ENCODE measurements around the gene SPEG.

SPEG gene

DNA sequence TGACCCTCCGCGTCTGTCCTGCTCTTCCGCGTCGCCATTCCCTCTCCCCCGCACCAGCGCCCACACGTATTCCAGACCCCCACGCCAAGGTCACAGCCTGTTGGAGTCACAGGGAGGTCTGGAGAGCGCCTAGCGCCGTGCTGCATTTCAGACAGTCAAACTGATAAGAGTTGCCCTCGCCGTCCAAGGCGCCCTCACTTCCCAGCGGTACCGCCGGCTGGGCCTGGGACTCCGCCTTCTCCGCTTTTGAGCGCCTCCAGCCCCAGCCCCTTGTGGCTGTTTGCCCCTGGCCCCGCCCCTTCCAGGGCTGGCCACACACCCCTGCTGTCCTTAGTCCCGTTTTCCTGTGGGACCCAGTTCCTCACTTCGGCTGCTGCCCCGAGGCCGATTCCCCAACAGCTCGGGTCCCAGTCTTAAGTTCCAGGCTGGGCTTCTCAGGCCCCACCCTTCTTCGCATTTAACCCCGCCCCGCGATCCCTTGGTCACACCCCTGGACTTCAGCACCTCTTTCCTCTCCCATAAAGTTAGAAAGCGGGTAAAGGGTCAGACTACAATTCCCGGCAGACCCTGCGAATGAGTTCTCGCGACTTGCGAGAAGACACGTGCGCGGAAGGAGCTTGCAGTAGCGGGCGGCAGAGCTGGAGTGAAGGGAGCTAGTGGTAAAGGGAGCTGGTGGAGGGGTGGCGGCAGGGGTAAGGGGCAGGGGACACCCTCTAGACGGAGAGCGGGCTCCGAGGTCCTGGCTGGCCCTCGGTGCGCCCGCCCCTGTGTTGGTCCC is 63.8 kb downstream of the SPEG start, which contains the start of gene GMPPA:
Gene GMPPA (plus strand): TSS at position 612 of the 778 bp plus-strand sequence. CDS start 1,085 bp downstream, outside the sequence.
- DNase-seq = peak; percentile 77 to 86 (median 80)

DNA sequence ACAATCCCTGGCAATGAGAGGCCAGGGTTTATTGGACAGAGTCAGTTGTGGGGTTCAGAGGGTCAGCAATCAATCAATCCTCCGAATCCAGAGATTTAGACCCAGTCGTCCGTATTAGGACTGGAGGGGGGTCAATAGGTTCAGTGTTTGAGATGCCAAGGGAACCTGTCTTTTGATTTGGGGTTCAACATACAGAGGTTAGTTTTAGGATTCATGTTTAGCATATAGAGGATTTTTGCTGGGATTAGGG is 64.3 kb downstream of the SPEG start:
- no peak for DNase-seq

DNA sequence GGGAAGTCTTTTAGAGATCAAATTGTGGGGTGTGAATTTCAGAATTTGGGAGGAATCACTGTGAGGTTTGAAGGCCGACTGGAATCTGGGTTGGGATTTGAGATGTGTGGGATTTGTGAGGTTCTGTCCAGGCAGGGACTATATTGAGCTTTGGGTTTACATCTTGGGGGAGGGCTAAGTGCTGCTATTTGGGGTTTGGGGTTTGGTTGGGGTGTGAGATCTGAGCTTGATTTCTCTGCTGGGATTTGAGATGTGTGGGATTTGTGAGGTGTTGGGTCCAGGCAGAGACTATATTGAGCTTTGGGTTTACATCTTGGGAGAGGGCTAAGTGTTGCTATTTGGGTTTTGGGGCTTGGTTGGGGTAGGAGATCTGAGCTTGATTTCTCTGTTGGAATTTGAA is 64.9 kb downstream of the SPEG start:
- no peak for DNase-seq

DNA sequence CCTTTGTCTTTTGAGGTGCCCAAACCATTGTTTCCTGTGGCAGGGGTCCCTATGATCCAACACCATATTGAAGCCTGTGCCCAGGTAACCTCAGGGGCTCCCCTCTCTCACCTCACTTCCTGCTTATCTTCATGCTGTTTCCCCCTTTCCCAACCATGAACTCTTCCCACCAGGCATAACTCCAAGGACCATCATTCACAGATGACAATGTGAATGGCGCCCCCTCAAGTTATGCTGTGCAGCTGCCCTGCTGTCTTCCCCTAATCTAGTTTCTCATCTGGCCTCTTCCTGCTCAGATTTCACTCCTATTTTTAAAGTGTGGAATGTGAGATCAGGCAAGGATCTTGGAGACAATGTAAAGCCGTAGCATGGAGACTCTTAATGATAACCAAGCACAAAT is 65.5 kb downstream of the SPEG start:
- DNase-seq = no peak

DNA sequence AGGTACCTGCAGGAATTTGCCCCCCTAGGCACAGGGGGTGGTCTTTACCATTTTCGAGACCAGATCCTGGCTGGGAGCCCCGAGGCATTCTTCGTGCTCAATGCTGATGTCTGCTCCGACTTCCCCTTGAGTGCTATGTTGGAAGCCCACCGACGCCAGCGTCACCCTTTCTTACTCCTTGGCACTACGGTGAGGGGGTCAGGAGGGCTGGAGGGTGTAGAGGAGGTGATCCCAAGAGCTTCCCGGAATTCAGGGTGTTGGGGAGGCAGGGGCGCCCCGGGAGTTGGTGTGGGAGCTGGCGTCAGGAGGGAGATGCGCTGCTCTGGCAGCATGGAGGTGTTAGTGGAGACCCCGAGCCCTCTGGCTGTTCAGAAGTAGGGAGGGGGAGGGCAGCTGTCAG is 67.2 kb downstream of the SPEG start:
- no peak for DNase-seq

DNA sequence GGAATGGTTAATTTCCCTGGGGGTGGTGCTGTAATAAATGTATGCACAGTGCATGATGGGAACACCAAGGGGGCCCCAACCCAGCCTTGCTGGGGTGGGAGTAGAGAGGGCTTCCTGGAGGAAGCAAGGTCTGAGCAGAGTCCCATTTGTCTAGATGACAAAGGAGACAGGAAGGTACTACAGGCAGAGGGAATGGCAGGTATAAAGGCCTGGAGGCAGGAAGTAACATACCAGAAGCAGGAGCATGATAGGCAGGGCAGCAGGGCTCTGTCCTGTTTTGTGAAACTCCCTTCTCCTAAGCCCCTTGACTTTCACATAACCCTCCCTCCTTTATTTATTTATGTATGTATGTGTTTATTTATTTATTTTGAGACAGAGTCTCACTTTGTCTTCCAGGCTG is 68.0 kb downstream of the SPEG start:
- no peak for DNase-seq

DNA sequence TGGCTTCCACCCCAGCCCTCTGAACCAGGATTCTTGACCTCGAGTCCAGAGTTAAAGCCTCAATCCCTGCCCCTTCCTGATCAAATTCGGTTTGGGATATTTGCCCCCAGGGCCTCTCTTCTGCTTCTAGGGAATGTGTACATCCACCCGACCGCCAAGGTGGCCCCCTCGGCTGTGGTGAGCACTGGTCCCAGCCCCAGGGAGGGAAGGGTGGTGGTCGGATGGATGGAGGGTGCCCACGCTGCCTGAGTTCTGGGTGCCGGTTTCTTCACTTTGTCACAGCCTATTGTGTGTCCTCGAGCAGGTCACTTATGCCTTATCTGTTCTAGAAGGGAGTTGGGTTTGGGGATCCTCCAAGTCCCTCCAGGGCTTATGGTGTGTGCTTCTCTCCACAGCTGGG is 70.9 kb downstream of the SPEG start:
- DNase-seq = no peak

DNA sequence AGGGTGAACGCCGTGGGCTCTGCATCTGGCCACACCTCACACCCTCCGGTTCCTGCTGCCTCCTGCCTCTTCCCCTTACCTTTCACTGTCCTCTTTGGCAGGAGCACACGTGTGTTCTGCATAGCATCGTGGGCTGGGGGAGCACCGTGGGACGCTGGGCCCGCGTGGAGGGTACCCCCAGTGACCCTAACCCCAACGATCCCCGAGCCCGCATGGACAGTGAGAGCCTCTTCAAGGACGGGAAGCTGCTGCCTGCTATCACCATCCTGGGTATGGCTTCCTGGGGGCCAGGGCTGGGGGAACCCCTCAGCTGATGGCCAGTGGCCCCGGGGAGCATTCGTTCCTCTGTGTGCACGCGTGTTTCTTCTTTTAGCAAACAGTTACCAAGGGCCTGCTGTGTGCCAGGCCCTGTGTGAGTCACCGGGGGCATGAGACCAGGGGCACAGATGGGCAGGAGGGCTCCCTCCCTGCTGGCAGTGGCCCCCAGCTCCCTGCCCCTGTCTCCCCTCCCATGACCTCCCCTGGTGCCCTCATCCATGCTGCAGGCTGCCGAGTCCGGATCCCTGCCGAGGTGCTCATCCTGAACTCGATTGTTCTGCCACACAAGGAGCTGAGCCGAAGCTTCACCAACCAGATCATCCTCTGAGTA is 71.6 kb downstream of the SPEG start:
- DNase-seq = no peak

DNA sequence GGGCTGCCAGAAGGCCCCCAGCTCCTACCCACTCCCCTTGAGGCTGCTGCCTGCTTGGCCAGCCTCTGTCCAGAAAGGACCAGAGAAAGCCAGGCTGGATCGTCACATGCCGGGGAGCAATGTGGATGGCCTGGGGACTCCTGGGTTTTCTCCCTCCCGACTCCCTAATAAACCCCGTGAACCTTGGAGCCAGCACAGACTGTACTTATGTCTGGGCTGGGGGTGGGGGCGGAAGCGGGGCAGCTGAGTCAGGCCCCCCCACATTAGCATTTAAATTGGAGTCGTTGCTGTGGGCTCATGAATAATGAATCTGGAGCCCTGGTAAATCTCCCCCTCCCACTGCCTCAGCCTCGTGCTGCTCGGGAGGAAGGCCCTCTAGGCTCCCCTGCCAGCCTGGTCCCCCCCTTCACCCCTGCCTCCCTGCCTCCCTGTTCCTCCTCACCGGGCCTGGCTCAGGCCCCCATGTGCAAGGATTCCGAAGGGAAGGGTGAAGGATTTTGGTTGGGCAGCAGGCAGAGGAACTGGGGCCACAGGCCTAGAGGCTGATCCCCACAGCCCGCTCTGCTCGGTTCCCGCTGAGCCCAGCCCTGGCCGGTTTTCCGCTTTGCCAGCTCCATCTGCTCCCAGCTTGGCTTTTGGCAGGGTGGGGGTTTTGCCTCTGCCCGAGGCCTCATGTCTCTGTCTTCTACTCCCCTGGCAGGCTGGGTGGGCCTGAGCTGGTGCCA is 72.3 kb downstream of the SPEG start:
- no peak for DNase-seq

DNA sequence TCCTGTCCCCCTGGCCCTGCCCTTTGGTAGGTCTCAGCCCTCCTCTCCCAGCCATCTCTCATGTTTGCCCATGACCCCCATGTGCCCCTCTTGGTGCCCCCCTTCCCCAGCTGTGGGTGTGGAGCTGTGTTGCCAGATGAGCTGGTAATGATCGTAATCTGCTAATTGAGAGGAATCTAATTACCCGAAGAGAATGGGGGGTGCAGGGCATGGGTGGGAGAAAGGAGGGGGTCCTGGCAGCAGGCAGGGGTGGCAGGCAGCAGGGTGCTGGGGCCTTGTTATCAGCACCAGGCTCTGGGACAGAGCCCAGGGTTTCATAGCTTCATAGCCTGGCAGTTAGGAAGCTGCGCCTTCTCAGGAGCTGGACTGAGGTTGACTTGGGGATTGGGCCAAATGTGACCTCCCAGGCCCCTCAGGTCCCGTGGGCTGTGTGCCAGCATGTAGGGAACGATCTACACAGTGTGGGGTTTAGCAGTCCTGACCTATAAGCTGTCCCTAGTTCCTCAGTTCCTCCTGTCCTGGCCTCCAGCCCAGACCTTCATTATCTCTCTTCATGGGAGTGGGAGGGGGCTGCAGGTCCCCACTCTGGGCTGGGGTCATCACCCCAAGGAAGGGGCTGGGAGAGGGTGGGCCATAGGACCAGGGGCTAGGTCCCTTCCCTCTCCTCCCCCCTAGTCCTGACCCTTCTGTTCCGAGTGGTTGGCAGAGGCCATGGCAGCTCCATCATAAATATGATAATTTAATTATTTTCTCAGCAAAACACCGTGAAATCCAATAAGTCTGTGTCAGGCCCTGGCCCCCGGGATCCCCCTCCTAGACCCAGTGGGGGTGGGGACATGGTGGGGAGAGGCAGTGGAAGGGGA is 73.2 kb downstream of the SPEG start:
- no peak for DNase-seq

DNA sequence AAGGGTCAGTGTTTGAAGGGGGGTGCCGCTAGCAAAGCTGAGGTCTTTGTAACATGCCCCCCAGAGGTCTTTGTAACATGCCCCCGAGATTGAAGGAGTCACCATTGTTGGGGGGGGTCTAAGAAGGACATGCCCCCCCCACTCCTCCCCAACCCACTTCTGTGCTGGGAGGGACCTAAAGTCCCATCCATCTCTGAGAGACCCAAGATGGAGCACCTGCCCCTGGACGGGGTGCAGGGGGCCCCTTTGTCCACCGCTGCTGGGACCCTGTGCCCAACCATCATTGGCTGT is 73.7 kb downstream of the SPEG start:
- DNase-seq = no peak

DNA sequence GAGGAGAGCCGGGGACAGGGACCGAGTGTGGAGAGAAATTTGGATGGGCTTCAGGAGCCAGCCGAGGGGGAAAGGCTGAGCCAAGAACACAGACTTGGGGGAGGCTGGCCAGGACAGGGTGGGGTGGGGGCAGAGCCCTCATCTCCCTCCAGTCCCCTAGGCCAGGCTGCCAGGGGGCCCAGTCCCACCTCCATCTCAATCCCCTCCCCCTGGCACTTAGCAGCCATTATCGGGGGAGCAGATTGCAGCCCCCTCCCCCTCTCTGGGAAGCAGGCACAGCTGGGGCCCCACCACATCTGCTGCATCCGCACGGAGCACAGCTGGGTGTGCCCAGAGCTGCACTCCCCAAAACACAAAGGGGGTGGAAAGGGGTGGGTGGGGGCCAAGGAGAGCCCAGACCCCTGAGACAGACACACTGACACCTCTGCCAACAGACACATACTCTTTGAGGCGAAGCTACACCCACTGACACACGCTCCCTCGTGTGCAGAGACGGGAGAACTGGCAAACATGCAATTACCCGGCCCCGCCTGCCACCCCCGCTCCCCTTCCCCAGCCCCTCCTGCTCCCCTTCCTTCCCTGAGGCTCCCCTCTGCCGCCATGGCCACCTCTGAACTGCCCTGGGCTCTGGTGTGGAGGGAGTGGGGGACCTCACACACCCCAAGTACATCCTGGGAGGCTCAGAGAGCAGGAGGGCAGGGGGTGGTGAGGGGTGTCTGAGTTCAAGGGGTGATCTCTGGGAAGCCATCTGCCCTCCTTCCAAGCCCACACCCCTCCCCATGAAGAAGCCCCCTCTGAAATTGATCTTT is 74.5 kb downstream of the SPEG start:
- DNase-seq = no peak

DNA sequence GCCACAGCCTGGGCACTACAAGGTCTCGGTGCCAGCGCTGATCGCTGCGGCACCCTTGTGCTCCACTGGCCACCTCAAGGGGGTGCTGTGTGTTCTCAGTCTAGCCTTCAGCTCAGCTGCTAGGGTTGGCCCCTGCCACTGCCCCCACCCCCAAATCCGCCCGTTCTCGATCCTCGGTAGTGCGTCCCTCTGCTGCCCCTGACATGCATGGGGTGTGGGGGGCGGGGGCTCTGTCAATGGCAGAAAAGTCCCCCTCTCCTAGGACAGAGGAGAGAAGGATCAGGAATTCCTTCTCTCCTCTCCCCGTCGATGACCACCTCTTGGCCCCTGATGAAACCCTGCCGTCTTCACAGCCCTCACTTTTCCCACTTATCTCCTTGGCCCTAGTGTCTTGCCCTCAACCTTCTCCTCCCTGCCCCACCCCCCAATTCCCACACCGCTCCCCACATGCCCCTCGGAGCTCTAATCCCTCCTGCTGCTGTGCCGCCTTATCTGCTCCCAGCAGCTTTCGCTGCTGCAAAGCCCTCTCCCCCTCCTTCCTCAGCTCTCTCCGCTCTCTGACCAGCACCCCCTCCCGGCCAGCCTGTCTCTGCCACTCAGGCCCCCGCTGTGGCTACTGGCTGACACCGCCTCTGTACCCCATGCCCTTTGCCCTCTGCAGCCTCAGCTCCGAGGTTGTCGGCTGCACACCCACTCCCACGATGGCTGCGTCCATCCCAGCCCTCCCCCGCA is 75.3 kb downstream of the SPEG start:
- peak in 2 of 4 experiments; percentile 15 to 32 for DNase-seq

DNA sequence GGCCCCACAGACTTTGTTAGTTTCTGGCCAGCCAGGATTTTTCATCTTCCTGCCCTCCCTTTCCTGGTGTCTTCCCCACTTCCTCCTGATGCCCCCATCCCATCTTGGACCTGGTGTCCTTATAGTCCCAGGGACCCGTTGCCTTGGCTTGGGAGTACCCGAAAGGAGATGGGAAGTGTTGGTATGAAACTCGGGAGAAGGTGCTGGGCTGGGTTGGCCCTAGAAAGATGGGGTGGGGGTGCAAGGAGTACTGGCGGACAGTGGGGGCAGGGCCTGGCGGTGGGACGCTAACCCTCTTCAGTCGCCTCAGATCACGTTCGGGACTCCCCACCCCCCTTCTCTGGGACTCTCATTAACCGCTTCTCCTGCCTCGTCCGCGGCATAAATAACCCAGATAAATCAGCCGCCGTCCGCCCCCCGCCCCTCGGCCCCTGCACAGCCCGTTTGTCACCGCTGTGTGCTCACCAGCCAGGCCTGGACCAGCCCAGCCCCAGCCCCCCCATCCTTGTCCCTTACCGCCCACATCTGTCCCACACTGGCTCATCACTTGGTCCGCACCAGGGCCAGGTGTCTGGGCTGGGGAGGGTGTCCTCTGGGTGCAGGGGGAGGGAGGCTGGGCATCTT is 76.0 kb downstream of the SPEG start:
- DNase-seq = no peak

DNA sequence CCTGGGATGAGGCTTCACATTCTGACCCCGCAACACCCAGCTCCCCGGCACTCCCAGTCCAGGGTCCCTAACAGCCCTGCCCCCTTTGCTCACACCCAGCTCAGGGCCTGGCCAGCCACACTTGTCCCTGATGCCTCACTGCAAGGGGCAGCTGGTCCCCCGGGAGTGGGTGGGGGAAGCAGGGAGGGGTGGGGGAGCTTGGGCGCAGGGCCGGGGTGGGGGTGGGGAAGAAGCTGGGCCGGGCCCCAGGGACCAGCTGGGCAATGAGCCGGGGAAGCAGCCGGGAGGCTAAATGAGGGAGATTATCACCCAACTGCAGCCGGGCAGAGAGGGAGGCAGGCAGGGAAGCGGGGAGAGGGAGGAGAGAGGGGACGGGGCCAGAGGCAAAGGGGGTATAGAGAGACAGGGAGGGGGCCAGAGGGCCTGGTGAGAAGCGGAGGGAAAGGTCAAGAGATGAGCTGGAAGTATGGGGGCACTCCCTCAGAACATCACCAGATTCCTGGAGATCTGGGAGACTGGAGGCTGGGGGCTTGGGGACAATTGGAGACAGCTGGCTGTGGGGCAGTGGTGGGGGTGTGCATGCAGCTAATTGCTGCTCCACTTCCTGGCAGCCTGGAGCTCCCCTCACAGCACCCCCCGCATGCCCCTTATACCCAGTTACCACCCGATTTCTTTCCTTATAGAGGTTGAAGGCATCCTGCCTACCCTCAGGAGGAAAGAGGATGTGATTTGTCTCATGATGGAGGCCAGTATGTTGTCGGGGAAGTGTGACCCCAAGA is 77.1 kb downstream of the SPEG start:
- no peak for DNase-seq

DNA sequence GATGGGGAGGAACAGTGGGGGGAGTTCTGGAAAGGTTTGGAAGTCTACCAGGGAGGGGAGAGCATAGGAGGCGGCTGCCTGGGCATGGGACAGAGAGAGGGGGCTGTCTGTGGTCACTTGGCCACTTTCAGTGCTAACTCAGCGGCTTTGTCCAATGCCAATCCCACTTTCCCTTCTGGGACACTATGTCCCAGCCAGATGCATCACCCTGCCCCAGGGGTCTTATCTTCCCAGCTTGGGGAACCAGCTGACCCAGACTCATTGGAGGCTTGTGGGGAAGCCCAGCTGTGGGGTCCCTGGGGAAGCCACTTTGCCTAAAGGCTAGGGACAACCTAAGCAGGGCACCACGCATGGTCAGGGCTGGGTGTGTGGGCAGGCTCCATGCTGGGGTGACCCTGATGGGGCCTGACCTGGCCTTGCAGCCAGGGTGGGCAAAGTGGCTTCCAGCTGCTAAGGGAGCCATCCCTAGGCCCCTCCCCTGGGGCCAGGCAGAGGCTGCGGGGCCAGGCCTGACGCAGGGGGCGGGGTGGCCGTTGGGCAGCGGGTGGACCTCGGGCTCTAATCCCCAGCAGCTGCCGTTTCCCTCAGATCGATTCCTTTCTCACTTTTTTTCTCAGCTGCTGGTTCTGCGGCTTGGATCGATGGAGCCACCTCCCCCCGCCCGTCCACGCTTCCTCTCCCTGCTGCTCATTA is 78.0 kb downstream of the SPEG start:
- no peak for DNase-seq

DNA sequence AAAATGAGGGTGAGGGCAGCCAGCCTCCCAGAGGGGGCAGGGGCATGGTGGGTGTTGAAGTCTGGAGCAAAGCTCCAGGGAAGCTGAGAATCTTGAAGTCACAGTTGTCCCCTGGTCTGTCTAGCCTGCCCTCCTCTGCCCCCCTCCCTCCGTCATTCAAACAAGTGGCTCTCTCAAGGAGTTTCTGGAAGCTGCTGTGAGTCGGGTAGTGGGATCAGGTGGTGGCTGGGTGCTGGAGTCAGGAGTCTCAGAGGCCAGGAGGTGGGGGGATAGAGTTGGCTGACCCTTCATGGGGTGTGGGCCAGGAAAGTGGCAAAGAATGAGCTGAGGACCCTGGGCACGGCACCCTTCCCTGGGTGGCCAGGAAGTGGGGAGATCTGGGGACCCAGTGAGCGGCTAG is 79.1 kb downstream of the SPEG start:
- no peak for DNase-seq

DNA sequence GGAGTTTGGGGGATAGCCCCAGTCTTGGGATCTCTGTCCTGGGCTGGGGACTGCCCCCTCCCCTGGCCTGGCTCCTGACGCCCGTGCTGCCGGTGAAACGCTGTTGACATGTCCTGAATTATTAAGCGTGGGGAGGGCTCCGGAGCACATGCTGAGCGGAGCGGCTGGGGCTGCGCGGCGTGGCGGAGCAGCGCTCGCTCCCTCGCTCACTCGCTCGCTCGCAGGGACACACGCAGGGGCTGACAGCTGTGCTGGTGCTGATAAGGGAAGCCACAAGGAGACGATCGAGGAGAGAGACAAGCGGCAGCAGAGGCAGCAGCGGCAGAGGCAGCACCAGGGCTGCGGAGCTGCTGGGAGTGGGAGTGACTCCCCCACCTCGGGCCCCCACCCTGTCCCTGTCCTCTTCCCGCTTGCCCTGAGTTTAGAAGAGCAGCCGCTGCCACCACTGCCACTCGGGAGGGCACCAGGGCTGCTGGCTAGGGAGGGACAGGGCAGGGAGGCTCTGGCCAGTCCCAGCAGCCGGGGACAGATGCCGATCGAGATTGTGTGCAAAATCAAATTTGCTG is 79.6 kb downstream of the SPEG start, which contains the start of gene ASIC4:
Gene ASIC4 (plus strand): TSS at position 287 of the 566 bp plus-strand sequence. CDS start 243 bp downstream, at position 530.
- DNase-seq = no peak

DNA sequence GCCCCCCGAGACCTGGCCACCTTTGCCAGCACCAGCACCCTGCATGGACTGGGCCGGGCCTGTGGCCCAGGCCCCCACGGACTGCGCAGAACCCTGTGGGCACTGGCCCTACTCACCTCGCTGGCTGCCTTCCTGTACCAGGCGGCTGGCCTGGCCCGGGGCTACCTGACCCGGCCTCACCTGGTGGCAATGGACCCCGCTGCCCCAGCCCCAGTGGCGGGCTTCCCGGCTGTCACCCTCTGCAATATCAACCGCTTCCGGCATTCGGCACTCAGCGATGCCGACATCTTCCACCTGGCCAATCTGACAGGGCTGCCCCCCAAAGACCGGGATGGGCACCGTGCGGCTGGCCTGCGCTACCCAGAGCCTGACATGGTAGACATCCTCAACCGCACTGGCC is 80.2 kb downstream of the SPEG start:
- no peak for DNase-seq
